CMK (cell line): ENCODE data around the gene ALDH1L2.

Source experiments
- DNase-seq: peaks from one replicate; pipeline ENCODE4 v3.0.0-alpha.2; 2010; ENCODE audit warnings: low read depth

The ALDH1L2 gene

DNA sequence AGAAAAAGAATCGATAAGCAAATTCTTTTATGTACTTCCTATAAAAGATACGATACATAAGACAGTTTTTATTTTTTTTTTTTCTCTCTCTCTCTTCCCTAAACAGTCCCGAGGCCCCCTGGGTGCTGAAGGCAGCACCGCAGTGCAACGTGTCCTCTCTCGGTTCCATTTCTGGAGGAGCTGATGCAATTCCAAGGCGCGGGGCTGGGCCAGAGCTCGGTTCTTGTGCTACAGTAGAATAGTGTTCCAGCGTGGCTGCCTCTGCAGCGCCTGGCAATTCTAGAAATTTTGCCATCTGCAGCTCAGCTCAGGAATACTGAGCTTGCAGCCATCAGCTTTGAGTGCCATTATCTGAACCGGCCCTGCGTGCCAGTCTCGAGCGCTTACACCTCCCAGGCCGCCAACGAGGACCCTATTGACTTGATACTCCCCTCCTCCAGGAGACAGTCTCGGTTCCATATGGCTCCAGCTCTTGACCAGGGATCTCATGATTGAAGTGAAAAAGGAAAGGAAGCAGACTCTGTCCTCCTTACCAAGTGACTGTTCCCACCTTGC, 630 bp downstream of the ALDH1L2 start:
- DNase-seq = no peak

DNA sequence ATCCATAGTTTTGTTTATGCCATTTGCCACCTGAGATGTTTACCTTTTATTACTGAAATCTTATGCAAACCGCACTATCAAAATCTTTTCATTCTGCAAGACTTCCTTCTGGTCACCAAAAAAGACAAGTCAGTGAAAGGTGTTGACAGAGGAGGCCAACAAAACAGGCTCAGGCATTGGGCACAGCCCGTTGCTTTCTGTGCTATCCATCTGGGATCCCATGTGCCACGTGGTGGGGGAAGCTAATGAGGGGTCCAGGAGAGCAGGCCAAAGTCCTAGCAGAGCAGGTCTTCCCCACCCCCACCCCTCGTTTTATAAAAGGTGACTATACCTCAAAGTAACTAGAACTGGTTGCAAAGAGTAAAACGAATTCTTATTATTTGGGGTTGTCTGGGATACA, 1.2 kb downstream of the ALDH1L2 start:
- DNase-seq = no peak

DNA sequence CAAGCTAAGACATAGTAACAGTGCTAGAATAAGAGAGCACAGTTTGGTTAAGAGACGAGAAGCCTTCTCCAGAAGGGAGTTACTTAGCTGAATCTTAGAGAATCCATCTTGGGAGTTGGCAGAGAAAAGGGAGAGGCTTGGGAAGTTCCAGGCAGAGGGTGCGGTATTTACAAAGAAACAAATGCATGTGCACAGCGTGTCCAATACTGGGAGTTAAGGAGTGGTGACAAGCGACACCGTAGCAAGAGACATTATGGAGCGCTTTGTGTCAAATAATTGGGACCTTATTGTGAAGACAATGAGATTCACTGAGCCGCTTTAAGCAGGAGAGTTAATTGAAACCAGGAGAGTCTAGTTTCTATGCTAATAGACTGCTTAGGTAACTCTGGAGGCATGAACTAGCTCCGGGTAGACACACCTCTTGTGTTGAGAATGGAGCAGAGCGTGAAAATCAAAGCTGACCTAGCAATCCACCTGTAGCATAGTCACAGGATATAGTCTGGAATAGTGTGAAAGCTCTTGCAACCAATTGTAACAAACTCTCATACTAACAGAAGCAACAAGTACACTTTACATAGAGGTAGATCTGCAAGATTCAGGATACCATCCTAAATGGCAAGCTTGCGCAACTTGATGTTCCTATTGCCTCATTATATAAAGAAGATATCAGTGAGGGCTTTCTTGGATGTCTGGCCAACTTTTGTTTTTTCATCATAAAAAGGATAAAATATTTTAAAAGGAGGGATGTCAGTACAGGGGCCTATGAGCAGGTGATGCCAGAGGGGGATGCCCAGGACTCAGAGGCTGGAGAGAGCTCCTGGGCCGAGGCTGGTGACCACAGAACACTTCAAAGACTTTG, 5.3 kb downstream of the ALDH1L2 start:
- DNase-seq = no peak

DNA sequence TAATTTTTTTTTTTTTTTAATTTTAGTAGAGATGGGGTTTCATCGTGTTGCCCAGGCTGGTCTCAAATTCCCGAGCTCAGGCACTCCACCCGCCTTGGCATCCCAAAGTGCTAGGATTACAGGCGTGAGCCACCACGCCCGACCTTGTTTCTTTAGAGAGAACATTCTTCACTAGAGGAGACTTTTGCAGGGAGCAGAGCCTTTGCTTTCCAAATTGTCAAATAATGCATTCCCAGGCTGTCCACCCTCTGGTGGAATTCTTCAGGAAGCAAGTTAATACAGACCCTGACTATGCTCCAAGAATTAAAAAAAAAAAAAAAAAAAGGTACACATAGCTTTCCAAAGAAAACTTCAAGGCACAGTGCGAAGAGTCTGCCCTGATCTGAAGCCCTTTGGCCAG, 6.8 kb downstream of the ALDH1L2 start:
- no peak for DNase-seq

DNA sequence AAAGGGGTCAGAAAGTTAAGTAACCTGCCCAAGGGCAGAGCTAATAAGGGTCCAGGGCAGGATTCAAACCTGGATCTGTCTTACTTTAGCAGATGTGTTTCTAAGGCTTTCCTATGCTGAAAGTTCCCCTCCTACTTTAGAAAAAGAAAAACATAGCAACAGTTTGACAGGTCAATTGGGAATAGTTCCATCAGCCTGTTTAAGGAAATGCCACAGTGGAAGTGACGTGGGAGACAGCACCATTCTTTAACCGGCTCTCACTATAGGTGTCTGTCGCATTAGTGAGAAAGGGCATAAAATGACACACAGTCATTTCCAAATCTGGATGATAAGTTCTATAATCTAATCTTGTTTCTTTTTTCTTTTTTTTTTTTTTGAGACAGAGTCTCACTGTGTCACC, 7.3 kb downstream of the ALDH1L2 start:
- no peak for DNase-seq

DNA sequence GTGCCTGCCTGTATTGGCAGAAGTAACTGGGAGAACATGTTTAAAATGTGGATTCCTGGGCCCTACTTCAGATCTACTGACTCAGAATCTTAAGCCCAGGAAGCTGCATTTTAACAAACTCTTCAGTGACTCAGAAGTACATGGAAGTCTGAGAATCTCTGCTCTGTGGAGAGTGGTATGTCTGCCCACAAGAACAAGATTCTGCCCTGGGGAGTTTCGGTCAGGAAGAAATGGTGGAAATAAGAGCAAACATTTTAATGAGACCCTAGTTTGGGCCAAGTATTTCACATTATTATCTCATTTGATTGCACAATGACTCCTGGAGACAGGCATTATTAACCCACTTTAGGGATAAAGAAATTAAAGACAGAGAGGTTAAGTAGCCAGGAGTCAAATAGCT, 8.2 kb downstream of the ALDH1L2 start:
- no peak for DNase-seq

DNA sequence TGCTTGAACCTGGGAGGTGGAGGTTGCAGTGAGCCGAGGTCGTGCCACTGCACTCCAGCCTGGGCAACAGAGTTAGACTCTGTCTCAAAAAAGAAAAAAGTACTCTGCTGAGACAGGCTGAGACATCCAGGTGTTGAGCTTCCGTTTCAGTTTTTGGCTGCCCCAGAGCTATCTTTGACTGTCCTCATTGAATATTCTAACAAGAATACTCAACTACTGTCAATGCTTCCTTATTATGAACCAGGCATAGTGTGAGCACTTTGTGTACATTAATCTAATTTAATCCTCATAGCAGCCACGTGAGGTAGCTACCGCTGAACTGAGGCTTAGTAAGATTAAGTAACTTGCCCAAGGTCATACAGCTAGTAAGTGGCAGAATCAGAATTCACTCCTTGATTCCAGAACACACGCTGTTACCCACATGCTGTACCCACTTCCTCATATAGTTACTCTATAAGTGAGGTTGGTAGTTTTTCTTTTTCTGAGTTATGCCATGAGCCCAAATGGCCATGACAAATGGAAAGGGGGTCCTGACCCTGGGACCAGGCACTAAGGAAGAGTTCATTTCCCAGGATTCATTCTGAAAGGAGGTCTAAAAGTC, 11.3 kb downstream of the ALDH1L2 start:
- no peak for DNase-seq

DNA sequence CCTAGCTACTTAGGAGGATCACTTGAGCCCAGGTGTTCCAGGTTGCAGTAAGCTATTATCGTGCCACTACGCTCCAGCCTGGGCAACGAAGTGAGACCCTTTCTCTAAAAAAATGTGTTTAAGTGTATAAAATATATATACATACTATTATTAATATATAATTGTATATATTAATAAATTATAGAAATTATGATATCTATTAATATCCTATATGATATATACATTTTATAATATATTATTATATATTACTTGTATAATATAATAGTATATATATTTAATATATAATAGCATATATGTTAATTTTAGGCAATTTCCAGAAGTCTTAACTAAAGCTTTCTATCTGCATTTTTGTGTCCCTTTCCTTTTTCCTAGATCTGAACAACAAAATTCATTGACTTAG, 12.3 kb downstream of the ALDH1L2 start:
- no peak for DNase-seq

DNA sequence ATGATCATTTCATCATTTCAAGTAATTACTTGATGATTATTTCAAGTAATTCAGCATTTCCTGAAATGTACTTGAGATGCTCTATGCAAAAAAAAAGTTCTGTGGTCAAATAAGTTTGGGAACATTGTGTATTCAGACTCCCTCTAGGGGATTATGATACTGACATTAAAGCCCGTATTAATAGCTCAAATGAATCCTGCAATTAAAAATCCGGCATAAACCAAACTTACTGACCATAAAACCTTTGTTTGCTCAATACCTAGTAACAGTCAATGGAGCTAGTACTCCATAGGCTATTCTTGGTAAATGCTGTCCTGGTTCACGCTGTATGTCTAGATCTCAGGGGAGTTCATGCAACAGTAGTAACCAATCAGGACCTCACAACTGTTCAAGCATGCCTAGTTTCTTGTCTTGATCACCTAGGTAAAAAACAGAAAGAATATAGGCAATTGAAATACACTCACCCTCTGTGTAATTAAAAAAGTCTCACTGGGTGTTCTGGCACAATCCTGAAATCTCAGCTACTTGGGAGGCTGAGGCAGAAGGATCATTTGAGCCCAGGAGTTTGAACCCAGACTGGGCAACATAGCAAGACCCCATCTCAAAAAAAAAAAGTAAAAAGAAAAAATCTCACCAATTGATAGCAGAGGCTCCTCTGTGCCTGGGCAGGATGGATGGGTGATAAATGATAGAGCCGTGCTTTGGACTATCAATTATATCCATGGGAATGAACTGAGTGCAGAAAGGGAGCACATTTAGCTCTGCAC, 14.1 kb downstream of the ALDH1L2 start:
- DNase-seq = no peak

DNA sequence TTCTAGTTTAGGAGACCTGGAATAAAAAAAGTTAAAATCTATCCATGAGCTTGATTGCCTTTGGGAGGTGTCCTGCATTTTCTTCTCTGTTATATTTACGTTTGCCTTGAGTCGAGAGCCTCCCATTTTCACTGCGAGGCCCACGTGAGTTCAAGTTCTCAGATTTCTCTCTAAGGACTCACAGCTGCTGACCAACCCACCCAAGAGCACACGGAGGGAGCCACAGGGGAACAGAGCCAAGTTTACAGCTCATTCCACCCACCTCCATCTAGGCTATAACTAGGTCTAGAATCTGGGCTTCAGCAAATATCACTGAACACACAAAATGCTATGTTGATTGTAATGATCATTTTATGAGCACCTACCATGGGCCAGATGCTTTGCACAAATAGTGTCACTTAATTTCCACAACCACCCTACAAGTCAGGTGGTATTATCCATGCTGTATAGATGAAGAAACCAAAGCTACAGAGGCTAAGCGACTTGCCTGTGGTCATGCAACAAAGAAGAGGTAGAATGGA, 16.7 kb downstream of the ALDH1L2 start:
- no peak for DNase-seq

DNA sequence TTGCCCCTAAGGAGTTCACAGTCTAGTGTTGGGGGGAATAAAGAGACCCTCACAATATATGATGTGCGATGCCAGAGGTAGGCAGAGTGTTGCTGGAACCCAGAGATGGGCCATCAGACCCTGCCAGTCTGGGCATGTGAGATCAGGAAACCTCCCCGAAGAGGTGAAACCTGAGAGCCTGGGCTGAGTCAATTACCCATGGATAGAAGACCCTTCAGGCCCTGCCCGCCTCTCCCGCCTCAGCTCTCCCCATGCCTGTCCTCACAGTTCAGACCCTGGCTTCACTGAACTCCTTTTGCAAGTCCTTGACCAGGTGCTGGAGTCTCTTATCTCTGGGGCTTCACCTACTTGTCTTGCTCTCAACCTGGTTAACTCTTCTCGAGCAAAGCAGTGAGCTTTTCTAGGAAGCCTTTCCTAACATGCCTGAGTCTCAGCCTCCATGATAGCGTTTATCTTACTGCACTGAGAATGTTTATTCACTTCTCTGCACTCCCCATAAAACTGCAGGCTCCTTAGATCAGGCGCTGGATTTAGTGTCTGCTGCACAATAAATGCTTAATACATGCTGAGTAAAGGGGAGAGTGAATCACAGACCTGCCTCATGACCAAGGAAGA, 19.6 kb downstream of the ALDH1L2 start:
- no peak for DNase-seq

DNA sequence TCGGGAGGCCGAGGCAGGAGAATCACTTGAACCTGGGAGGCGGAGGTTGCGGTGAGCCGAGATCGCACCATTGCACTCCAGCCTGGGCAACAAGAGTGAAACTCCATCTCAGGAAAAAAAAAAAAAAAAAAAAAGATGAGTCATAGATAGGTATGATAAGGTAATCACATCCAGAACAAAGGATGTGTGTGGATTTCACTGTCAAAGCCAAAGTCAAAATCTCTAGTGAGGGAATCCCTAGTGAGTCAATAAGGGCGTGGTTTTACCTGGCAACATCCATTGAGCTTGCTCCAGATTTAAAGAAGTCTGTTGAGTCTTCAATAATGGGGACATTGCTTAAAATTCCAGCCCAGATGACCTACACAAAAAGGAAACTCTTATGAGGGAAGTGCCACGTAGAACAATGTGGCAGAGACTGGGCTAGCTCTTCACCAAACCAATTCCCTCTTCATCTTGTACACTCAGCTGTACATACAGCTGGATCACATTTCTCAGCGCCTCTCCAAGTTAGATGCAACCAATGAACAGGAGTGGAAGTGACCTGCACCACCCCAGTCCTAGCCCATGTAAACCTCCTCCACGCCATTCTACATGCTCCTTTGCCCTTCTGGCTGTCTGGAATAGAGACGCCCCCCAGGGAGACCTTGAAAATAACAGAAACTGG, 23.4 kb downstream of the ALDH1L2 start:
- no peak for DNase-seq

DNA sequence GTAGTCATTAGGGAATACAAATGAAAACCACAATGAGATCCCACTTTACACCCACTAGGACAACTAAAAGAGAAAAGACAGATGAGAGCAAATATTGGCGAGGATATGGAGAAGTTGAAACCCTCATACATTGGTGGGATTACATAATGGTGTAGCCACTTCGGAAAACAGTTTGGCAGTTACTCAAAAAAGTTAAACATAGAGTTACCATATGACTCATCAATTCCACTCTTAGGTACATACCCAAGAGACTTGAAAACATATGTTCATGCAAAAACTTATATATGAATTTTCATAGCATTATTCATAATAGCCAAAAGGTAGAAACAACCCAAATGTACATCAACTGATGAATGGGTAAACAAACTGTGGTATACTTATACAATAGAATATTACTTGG, 27.1 kb downstream of the ALDH1L2 start:
- no peak for DNase-seq

DNA sequence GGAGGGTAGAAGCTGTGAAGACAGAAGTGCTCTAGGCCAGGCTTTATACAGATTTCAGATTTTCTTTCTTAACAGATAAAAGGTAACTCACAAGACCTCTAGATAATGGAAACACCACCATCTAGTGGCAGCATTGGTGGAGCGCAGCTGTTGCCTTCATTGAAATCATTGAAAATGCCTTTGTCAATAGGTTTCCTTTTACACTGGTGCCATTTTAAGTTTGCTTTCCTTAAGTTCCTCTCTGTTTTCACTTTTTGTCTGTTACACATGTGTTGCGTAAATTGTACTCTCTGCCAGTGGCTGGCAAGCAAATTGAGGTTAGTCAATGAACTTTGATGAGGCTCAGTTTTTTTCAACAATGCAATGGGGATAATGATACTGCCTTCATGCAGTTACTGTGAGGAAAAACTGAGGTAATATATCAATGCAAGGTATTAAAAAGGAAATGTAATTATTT, 31.1 kb downstream of the ALDH1L2 start:
- DNase-seq = peak; percentile 7

DNA sequence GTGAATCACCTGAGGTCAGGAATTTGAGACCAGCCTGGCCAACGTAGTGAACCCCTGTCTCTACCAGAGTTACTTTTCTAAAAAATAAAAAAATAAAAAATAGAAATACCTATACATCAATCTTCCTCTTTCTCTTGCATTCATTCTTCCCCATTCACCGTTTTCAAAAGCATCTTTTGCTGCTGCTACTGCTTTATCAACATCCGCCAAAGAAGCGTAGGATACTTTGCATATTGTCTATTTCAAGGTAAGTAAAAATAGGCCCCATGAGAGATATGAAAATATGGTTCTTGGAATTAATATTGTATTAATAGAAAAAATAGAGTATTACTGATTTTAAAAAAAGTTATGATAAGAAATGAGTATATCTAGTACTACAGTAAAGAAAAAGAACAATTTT, 32.3 kb downstream of the ALDH1L2 start:
- DNase-seq = no peak

DNA sequence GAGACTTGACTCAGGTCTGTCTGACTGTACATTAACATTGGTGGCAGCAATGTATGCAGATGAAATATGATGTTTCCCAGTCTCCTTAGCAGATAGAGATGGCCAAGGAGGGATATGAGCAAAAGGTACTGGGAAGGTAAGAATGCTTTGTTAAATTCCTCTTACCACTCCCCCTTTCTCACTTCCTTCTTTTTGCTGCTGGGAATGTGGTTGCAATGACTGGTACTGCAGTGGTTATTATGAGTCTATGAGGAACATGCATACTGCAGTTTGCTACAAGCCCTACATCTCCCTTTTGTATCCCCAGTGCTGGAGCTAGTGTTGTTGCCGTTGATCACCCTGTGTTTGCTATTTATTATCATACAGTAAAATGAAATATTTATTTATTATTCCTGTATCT, 35.9 kb downstream of the ALDH1L2 start:
- DNase-seq = no peak

DNA sequence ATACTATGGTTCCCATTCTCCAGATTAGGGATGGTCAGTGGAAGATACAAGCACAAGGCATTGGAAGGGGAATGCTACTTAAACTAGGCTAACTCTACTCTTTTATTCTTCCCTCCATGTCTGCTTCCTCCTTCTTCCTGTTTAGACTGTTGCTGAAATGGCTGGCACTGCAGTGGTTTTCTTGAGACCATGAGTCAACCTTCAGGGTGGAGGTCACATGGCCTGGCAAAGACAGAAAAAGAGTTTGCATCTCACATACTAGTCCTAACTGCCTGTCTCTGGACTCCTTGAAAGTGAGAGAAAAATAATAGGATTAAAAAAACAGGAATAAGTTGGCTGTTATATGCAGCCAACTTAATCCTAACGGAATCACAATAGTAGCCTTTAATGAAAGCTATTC, 37.0 kb downstream of the ALDH1L2 start:
- DNase-seq = no peak

DNA sequence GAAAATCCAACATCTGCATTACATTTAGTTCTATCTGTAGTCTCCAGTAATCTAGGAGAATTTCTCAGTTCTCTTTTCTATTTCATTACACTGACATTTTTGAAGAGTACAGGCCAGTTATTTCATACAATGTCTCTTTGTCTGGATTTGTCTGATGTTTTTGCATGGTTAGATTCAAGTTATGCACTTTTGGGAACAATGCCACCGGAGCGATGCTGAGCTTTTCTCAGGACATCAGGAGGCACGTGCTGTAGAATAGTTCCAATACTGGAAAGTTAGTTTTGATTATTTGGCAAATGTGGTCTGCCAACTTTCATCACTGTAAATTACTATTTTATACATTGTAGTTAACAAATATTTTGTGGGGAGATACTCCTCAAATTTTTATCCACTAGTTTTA, 43.1 kb downstream of the ALDH1L2 start:
- DNase-seq = no peak

DNA sequence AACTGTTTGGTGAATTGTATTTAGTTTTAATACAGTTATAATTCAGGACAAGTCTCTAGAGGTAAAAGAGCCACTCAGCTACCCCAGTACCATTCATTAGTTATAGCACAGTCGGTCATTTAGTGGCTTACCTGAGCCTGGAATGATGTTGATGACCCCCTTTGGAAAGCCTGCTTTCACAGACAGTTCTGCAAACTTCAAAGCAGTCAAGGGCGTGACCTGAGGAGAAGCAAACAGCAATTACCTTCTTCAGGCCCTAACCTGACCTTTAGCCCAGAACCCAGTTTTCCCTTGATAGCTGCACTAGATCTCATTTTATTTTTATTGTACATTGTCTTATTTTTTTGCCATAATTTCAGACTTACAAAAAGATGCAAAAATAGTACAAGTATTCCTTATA, 43.8 kb downstream of the ALDH1L2 start:
- no peak for DNase-seq

DNA sequence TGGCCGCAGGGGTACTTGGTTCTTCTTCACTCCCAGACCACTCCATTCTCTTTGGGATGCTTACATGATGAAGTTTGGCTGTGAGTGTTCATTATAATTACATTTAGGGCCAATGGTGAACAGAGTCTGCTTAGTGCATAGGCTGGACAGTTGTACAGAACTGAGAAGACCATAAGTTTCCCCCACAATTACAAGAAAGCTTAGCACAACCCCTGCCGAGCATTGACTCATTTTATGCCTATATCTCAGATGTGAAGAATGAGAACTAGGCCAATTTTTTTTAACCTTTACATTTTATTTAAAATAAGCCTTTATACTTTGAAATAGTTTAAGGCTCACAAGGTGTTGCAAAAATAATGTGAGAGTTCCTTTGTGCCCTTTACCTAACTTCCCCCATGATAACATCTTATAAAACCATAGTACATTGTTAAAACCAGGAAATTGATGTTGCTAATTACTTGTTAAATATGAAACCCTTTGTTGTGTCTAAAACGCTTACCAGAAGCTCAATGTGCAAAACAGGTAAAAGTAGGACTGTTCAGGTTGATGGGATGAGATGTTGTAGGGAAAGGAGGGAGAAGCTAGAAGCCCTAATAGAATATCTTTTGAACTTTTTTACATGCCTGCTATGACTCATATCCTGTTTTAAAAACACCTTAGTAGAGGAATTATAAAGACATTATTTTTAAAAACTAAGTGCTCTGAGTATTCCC, 47.2 kb downstream of the ALDH1L2 start:
- no peak for DNase-seq

DNA sequence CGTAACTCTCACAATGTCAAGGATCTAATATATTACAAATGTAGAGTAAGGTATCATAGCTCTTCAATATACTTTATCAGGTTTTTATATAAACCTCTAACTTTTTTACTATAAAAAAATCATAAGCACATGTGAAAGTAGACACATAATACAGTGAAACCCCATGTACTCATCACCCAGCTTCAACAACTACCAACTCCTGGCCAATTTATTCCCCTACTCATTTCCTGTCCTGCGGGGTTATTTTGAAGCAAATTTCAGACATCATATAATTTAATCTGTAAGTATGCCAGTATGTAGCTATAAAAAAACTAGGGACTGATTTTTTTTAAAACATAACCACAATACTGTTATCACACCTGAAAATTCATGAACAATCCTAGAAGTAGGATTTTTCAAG, 50.4 kb downstream of the ALDH1L2 start:
- DNase-seq = no peak
